ENCODE measurements around the gene SDK2. TPM values are rescaled to one million over a fixed set of nuclear protein-coding genes. Genes with fewer than 3 reads are reported as not detected.

Gene SDK2
- total RNA-seq, 1 donor from 2014 or later, result 12.3 TPM

DNA sequence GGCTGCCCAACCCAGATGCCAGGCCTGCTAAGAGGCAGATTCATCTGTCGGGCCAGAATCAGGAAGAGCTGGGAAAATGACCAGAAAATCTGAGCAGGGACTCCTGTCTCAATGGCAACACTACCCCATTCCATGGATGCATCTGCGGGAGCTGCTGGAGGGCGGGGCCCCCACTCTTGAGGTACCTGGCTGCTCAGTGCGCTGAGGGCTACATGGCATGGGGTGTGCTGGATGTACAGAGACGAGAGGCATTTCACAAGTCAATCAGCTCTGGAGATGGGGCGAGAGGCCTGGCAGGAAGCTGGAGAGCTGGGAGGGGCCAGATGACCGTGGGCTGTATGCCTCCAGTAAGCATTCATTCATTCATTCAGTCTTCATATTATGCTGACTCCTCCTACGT lies 6.4 kb downstream of the SDK2 start:
- Mint-ChIP-seq H3K4me3 (ENCODE audit: unreplicated experiment) (no peak overlapping the region), H3K27me3 (ENCODE audit: unreplicated experiment) (peaks cover 12% of the 10 kb centered on the region), H3K36me3 (ENCODE audit: unreplicated experiment) (peaks cover 4% of the 10 kb centered on the region), H3K27ac (ENCODE audit: unreplicated experiment) (no peak overlapping the region), H3K9me3 (ENCODE audit: unreplicated experiment) (peaks cover 5% of the 10 kb centered on the region), H3K4me1 (ENCODE audit: low read depth, unreplicated experiment) (peaks cover 24% of the 10 kb centered on the region)
- no peak for DNase-seq
- TF ChIP-seq, protein P1, sequence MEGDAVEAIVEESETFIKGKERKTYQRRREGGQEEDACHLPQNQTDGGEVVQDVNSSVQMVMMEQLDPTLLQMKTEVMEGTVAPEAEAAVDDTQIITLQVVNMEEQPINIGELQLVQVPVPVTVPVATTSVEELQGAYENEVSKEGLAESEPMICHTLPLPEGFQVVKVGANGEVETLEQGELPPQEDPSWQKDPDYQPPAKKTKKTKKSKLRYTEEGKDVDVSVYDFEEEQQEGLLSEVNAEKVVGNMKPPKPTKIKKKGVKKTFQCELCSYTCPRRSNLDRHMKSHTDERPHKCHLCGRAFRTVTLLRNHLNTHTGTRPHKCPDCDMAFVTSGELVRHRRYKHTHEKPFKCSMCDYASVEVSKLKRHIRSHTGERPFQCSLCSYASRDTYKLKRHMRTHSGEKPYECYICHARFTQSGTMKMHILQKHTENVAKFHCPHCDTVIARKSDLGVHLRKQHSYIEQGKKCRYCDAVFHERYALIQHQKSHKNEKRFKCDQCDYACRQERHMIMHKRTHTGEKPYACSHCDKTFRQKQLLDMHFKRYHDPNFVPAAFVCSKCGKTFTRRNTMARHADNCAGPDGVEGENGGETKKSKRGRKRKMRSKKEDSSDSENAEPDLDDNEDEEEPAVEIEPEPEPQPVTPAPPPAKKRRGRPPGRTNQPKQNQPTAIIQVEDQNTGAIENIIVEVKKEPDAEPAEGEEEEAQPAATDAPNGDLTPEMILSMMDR (IDR thresholded peaks at IDR 0.05; ENCODE audit: partially characterized antibody, unreplicated experiment), result no peak

- Mint-ChIP-seq H3K9me3 (ENCODE audit: unreplicated experiment) (peaks cover 2% of the 10 kb centered on the region), H3K4me1 (ENCODE audit: low read depth, unreplicated experiment) (peaks cover 8% of the 10 kb centered on the region)
These were observed 9.0 kb downstream of the SDK2 start for GRCh38 chr17:73635101-73635817.

DNA sequence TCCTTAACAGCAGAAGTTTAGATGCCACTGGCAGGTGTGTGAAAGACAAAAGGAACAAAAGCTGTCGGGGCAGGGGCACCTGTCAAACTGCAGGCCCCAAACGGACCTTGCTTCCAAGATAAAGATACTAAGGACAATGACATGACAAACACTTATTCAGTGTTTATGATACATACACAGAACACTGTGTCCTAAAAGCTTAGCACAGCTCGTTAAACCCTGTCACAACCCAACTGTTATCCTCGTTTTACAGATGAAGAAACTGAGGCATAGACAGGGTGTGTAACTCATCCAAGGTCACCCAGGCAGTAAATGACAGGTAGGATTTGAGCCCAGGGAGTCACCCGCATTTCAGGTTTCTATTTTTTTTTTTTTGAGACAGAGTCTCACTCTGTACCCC lies 9.6 kb downstream of the SDK2 start:
- DNase-seq, result no peak
- Mint-ChIP-seq H3K27me3 (ENCODE audit: unreplicated experiment) (peaks cover 9% of the 10 kb centered on the region), H3K27ac (ENCODE audit: unreplicated experiment) (no peak overlapping the region), H3K36me3 (ENCODE audit: unreplicated experiment) (peaks cover 4% of the 10 kb centered on the region), H3K4me1 (ENCODE audit: low read depth, unreplicated experiment) (peaks cover 8% of the 10 kb centered on the region), H3K9me3 (ENCODE audit: unreplicated experiment) (peaks cover 2% of the 10 kb centered on the region), H3K4me3 (ENCODE audit: unreplicated experiment) (no peak overlapping the region)
- TF ChIP-seq, protein P1 (IDR thresholded peaks at IDR 0.05; ENCODE audit: partially characterized antibody, unreplicated experiment), result no peak

More at GRCh38 chr17:73635101-73635817, 9.0 kb downstream of the SDK2 start:
- Mint-ChIP-seq H3K4me3 (ENCODE audit: unreplicated experiment) (no peak overlapping the region), H3K27me3 (ENCODE audit: unreplicated experiment) (peaks cover 9% of the 10 kb centered on the region), H3K27ac (ENCODE audit: unreplicated experiment) (peak overlapping the region; percentile 8), H3K36me3 (ENCODE audit: unreplicated experiment) (peaks cover 4% of the 10 kb centered on the region)
- DNase-seq, result no peak
- TF ChIP-seq, protein P1 (IDR thresholded peaks at IDR 0.05; ENCODE audit: partially characterized antibody, unreplicated experiment), result no peak

GRCh38 chr17:73633736-73634135 lies 10.5 kb downstream of the SDK2 start:
- H3K27me3 Mint-ChIP-seq (ENCODE audit: unreplicated experiment), result peaks cover 9% of the 10 kb centered on the region
- peaks cover 6% of the 10 kb centered on the region for H3K4me1 Mint-ChIP-seq (ENCODE audit: low read depth, unreplicated experiment)
- TF ChIP-seq, protein P1 (IDR thresholded peaks at IDR 0.05; ENCODE audit: partially characterized antibody, unreplicated experiment), result no peak
- no peak overlapping the region for H3K4me3 Mint-ChIP-seq (ENCODE audit: unreplicated experiment)
- H3K36me3 Mint-ChIP-seq (ENCODE audit: unreplicated experiment), result peaks cover 4% of the 10 kb centered on the region
- H3K9me3 Mint-ChIP-seq (ENCODE audit: unreplicated experiment), result peaks cover 2% of the 10 kb centered on the region
- DNase-seq, result no peak
- H3K27ac Mint-ChIP-seq (ENCODE audit: unreplicated experiment), result no peak overlapping the region

DNA sequence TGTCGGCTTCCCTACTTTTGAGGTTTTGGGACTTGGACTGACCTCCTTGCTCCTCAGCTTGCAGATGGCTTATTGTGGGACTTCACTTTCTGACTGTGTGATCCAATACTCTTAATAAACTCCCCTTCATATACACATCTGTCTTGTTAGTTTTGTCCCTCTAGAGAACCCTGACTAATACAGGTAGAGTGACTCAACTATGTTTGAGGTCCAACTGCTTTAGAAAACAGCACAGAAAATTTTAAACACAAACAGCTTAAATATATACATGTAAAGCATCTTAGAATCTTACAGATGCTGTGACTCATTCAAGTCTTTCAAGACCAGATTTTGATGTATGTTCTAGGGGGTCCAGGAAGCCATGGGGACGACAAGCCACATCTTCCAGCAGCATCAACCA lies 11.7 kb downstream of the SDK2 start:
- peaks cover 9% of the 10 kb centered on the region for H3K27me3 Mint-ChIP-seq (ENCODE audit: unreplicated experiment)
- no peak for DNase-seq
- H3K27ac Mint-ChIP-seq (ENCODE audit: unreplicated experiment), result no peak overlapping the region
- peaks cover 4% of the 10 kb centered on the region for H3K36me3 Mint-ChIP-seq (ENCODE audit: unreplicated experiment)
- H3K4me3 Mint-ChIP-seq (ENCODE audit: unreplicated experiment), result no peak overlapping the region
- TF ChIP-seq, protein P1 (IDR thresholded peaks at IDR 0.05; ENCODE audit: partially characterized antibody, unreplicated experiment), result no peak
- peaks cover 6% of the 10 kb centered on the region for H3K4me1 Mint-ChIP-seq (ENCODE audit: low read depth, unreplicated experiment)
- peaks cover 2% of the 10 kb centered on the region for H3K9me3 Mint-ChIP-seq (ENCODE audit: unreplicated experiment)

All from glutamatergic neuron (in vitro differentiated cells).